ENCODE results near the gene DEF6. TPM values are rescaled to one million over a fixed set of nuclear protein-coding genes. Genes with fewer than 3 reads are reported as not detected.

Gene DEF6
- polyA plus RNA-seq, 6 donors from 2014 or later = 25.8 to 104 (median 58.3) TPM

DNA sequence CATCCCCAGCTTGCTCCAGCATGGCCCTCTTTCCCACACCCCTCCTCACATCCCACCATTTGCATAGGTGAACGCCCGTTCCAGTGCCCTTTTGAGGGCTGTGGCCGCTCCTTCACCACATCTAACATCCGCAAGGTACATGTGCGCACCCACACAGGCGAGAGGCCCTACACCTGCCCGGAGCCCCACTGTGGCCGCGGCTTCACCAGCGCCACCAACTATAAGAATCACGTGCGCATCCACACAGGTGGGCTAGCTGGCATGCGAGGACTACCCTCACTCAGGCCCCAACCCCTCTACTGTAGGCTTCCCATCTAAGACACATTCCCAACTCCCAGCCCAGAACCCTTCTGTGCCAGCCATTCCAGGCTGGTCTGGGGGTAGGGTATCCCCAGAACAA, 6.1 kb upstream of the DEF6 start:
- peaks cover 15 to 22% (median 20%) of the 10 kb centered on the region in 3 donors for H3K4me1 Mint-ChIP-seq
- no peak overlapping the region for H3K4me3 Mint-ChIP-seq
- no peak overlapping the region for H3K27ac Mint-ChIP-seq
- peaks cover 20 to 33% of the 10 kb centered on the region in 2 donors for H3K36me3 Mint-ChIP-seq
- ATAC-seq (ENCODE audit: low read depth in 2 of 2) (no peak), DNase-seq (no peak)
- no peaks in the 10 kb centered on the region for H3K27me3 Mint-ChIP-seq
- no peaks in the 10 kb centered on the region for H3K9me3 Mint-ChIP-seq

GRCh38 chr6:35292494-35292893, 5.1 kb upstream of the DEF6 start:
- Mint-ChIP-seq H3K4me3 (no peak overlapping the region), H3K36me3 (peaks cover 20 to 25% of the 10 kb centered on the region in 2 donors), H3K27ac (peak overlapping the region in 2 of 6 donors; percentile 0 to 55), H3K4me1 (peaks cover 17 to 21% (median 18%) of the 10 kb centered on the region in 3 donors), H3K9me3 (no peaks in the 10 kb centered on the region), H3K27me3 (no peaks in the 10 kb centered on the region)
- ATAC-seq (ENCODE audit: low read depth in 2 of 2) = peak; percentile 38 to 59
- DNase-seq = no peak

GRCh38 chr6:35293681-35294080, 3.9 kb upstream of the DEF6 start:
- ATAC-seq (ENCODE audit: low read depth in 2 of 2) (no peak), DNase-seq (no peak)
- H3K9me3 Mint-ChIP-seq = no peaks in the 10 kb centered on the region
- no peak overlapping the region for H3K27ac Mint-ChIP-seq
- H3K27me3 Mint-ChIP-seq = no peaks in the 10 kb centered on the region
- H3K4me3 Mint-ChIP-seq = peak overlapping the region in 1 of 8 donors; percentile 23
- H3K4me1 Mint-ChIP-seq = peaks cover 22 to 24% (median 24%) of the 10 kb centered on the region in 3 donors
- H3K36me3 Mint-ChIP-seq = peaks cover 20 to 25% of the 10 kb centered on the region in 2 donors

GRCh38 chr6:35294308-35294945, 3.2 kb upstream of the DEF6 start:
- peaks cover 30 to 32% (median 32%) of the 10 kb centered on the region in 3 donors for H3K4me1 Mint-ChIP-seq
- peak; percentile 48 for DNase-seq
- no peaks in the 10 kb centered on the region for H3K9me3 Mint-ChIP-seq
- peak; percentile 15 to 23 for ATAC-seq (ENCODE audit: low read depth in 2 of 2)
- H3K4me3 Mint-ChIP-seq = peak overlapping the region in 1 of 8 donors; percentile 60
- H3K36me3 Mint-ChIP-seq = peaks cover 14 to 25% of the 10 kb centered on the region in 2 donors
- peak overlapping the region in 1 of 6 donors; percentile 63 for H3K27ac Mint-ChIP-seq
- H3K27me3 Mint-ChIP-seq = no peaks in the 10 kb centered on the region

GRCh38 chr6:35295036-35295435, 2.6 kb upstream of the DEF6 start:
- H3K36me3 Mint-ChIP-seq = peaks cover 14 to 20% of the 10 kb centered on the region in 2 donors
- H3K27ac Mint-ChIP-seq = peak overlapping the region in 1 of 6 donors; percentile 85
- DNase-seq (no peak), ATAC-seq (ENCODE audit: low read depth in 2 of 2) (no peak)
- no peaks in the 10 kb centered on the region for H3K27me3 Mint-ChIP-seq
- no peaks in the 10 kb centered on the region for H3K9me3 Mint-ChIP-seq
- H3K4me1 Mint-ChIP-seq = peaks cover 35 to 38% (median 38%) of the 10 kb centered on the region in 3 donors
- no peak overlapping the region for H3K4me3 Mint-ChIP-seq

GRCh38 chr6:35295521-35296315, 1.9 kb upstream of the DEF6 start:
- H3K4me1 Mint-ChIP-seq = peaks cover 41 to 45% (median 45%) of the 10 kb centered on the region in 3 donors
- DNase-seq (no peak), ATAC-seq (ENCODE audit: low read depth in 2 of 2) (no peak)
- peaks cover 14 to 16% of the 10 kb centered on the region in 2 donors for H3K36me3 Mint-ChIP-seq
- no peaks in the 10 kb centered on the region for H3K9me3 Mint-ChIP-seq
- H3K4me3 Mint-ChIP-seq = no peak overlapping the region
- peak overlapping the region in 1 of 6 donors; percentile 57 for H3K27ac Mint-ChIP-seq
- no peaks in the 10 kb centered on the region for H3K27me3 Mint-ChIP-seq

DNA sequence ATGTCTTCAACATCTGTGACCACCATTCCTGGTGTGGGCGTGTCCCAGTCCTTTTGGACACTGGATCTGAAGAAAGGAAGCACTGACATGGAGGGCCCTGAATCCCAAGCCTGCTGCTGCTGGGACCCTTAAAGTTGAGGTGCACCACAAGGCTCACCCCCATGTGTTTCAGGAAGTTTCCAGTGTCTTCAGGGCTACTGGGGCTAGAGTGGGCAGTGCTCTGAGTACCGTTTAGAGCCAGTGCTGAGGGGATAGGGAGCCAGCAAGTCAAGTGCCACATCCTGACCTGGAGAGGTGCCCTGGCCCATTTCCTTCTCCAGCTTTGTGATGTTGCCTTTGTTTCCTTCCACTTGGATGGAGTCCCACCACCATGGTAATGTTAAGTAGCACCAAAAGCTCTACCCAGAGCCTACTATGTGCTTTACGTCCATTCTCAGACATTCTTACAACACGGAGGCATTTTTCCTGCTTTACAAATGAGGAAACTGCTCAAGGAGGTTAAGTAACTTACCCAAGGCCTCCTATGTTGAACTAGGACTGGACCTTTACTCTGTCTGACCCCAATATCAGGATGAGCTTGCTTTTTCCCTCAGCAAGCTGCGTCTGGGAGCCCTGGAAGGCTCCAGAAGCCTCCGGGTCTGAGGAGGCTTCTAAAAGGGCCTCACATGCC, 552 bp upstream of the DEF6 start:
- H3K9me3 Mint-ChIP-seq = no peaks in the 10 kb centered on the region
- ATAC-seq (ENCODE audit: low read depth in 2 of 2) (no peak), DNase-seq (no peak)
- peaks cover 7% of the 10 kb centered on the region in 2 donors for H3K36me3 Mint-ChIP-seq
- peak overlapping the region; percentile 70 to 93 (median 84) for H3K4me3 Mint-ChIP-seq
- H3K27me3 Mint-ChIP-seq = no peaks in the 10 kb centered on the region
- peaks cover 43 to 53% (median 52%) of the 10 kb centered on the region in 3 donors for H3K4me1 Mint-ChIP-seq
- H3K27ac Mint-ChIP-seq = peak overlapping the region in 5 of 6 donors; percentile 69 to 99 (median 74)

- Mint-ChIP-seq H3K36me3 (peaks cover 6 to 7% of the 10 kb centered on the region in 2 donors), H3K27me3 (no peaks in the 10 kb centered on the region), H3K27ac (peak overlapping the region; percentile 24 to 99 (median 94)), H3K4me1 (peaks cover 49 to 62% (median 58%) of the 10 kb centered on the region in 3 donors), H3K9me3 (no peaks in the 10 kb centered on the region), H3K4me3 (peak overlapping the region; percentile 70 to 93 (median 84))
- no peak for ATAC-seq (ENCODE audit: low read depth in 2 of 2)
- no peak for DNase-seq
Observed at GRCh38 chr6:35298625-35299140, 1.1 kb downstream of the DEF6 start.

DNA sequence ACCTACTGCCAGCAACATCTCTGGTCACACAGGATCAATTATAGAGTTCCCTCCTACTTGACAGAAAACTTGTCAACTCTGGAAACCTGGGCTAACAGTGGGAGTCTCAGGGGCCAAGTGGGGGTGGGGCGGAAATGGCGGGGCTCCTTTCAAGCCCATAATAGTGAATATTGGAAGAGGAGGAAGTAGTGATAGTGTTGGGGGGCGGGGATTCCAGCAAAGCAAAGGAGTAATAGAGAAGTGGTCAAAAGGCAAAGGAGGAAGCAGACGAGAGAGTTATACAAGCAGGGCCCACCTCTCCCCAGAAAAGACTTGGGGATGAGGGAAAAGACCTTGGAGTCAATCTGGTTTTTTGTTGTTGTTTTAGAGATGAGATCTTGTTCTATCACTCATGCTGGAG, 2.1 kb downstream of the DEF6 start:
- no peaks in the 10 kb centered on the region for H3K9me3 Mint-ChIP-seq
- peaks cover 54 to 67% (median 63%) of the 10 kb centered on the region in 3 donors for H3K4me1 Mint-ChIP-seq
- peak; percentile 81 for DNase-seq
- ATAC-seq (ENCODE audit: low read depth in 2 of 2) = peak; percentile 51 to 59
- peak overlapping the region; percentile 73 to 99 (median 86) for H3K27ac Mint-ChIP-seq
- no peaks in the 10 kb centered on the region for H3K27me3 Mint-ChIP-seq
- peaks cover under 1 to 4% of the 10 kb centered on the region in 2 donors for H3K36me3 Mint-ChIP-seq
- peak overlapping the region; percentile 70 to 93 (median 84) for H3K4me3 Mint-ChIP-seq

- Mint-ChIP-seq H3K4me3 (peak overlapping the region; percentile 70 to 90 (median 80)), H3K4me1 (peaks cover 54 to 67% (median 63%) of the 10 kb centered on the region in 3 donors), H3K27ac (peak overlapping the region in 5 of 6 donors; percentile 73 to 99 (median 78)), H3K27me3 (no peaks in the 10 kb centered on the region), H3K9me3 (no peaks in the 10 kb centered on the region), H3K36me3 (peaks cover 0 to 4% of the 10 kb centered on the region in 2 donors)
- DNase-seq (no peak), ATAC-seq (ENCODE audit: low read depth in 2 of 2) (no peak)
Observed at GRCh38 chr6:35300848-35301247, 3.2 kb downstream of the DEF6 start.

- peak overlapping the region; percentile 77 to 93 (median 88) for H3K4me3 Mint-ChIP-seq
- no peaks in the 10 kb centered on the region for H3K9me3 Mint-ChIP-seq
- no peaks in the 10 kb centered on the region for H3K27me3 Mint-ChIP-seq
- peaks cover 51 to 74% (median 70%) of the 10 kb centered on the region in 3 donors for H3K4me1 Mint-ChIP-seq
- DNase-seq (peak; percentile 80), ATAC-seq (ENCODE audit: low read depth in 2 of 2) (peak; percentile 84 to 86)
- H3K27ac Mint-ChIP-seq = peak overlapping the region; percentile 96 to 99 (median 98)
- peaks cover 0 to 4% of the 10 kb centered on the region in 2 donors for H3K36me3 Mint-ChIP-seq
Observed at GRCh38 chr6:35302604-35303241, 5.1 kb downstream of the DEF6 start.

DNA sequence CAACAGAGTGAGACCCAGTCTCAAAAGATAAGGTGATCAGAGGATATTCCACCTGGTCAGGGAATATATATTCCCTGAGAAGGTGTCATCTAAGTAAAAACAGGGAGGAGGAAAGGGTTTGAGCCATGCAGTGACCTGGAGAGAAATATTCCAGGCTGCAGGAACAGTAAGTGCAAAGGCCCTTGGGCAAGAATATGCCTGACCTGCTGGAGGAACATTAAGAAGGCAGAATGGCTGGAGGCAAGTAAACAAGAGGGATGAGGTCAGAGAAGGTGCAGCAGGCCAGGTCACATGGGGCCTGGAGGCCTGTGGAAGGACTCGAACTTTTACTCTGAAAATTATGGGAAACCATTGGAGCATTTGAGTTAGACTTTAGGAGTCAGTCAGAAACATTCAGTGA, 6.7 kb downstream of the DEF6 start:
- Mint-ChIP-seq H3K4me3 (peak overlapping the region in 6 of 8 donors; percentile 36 to 84 (median 72)), H3K9me3 (no peaks in the 10 kb centered on the region), H3K27ac (peak overlapping the region; percentile 96 to 99 (median 98)), H3K27me3 (no peaks in the 10 kb centered on the region), H3K36me3 (peaks cover 4 to 7% of the 10 kb centered on the region in 2 donors), H3K4me1 (peaks cover 51 to 74% (median 72%) of the 10 kb centered on the region in 3 donors)
- ATAC-seq (ENCODE audit: low read depth in 2 of 2) = no peak
- DNase-seq = no peak
